Upper lobe of right lung (tissue), 1 donor: ENCODE data around the gene B3GNT2. TPM values are rescaled to one million over a fixed set of nuclear protein-coding genes. Genes with fewer than 3 reads are reported as not detected.

Source experiments
- ATAC-seq: fragments of 200-7000 bp; cut with Tn5 transposase; one replicate; pipeline ENCODE4 v1.9.1; 2020; ENCODE audit warnings: mild to moderate bottlenecking, moderate library complexity
- DNase-seq: peaks from one replicate; pipeline ENCODE4 v3.0.0-alpha.2; 2020
- H3K27ac ChIP-seq: fragments of 200-600 bp; one replicate; pipeline ENCODE4 v1.8.0; 2022
- H3K27me3 ChIP-seq: fragments of 200-600 bp; one replicate; pipeline ENCODE4 v1.8.0; 2022; ENCODE audit warnings: mild to moderate bottlenecking
- H3K36me3 ChIP-seq: fragments of 200-600 bp; one replicate; pipeline ENCODE4 v1.8.0; 2022
- H3K4me1 ChIP-seq: fragments of 200-600 bp; one replicate; pipeline ENCODE4 v1.8.0; 2022
- H3K4me3 ChIP-seq: fragments of 200-600 bp; one replicate; pipeline ENCODE4 v1.8.0; 2022; ENCODE audit warnings: mild to moderate bottlenecking
- H3K9me3 ChIP-seq: fragments of 200-600 bp; one replicate; pipeline ENCODE4 v1.8.0; 2022
- intact Hi-C: fragments of 100-400 bp; cut with DNase I; formaldehyde crosslinking; loops from one replicate; pipeline ENCODE4 v1.11.0; 2022
- total RNA-seq: library from RNA; stranded (reverse); fragmentation: NEBNext Ultra II Directional; extraction: Animal tissue kit (Norgen Biotek cat#: 25700); gene quantifications from one replicate; pipeline ENCODE4 v1.2.1, GENCODE V29; 2021
- TF ChIP-seq, protein P1 (sequence below): fragments of 200-600 bp; IDR thresholded peaks from one replicate; pipeline ENCODE4 v1.8.0; 2022; ENCODE audit warnings: antibody characterized with exemption
- donor health status: DM: no; HTN: yes; CAD: no; lungs with severe emphysema.

Gene B3GNT2
- total RNA-seq, 1 donor from 2014 or later, result 38.6 TPM

DNA sequence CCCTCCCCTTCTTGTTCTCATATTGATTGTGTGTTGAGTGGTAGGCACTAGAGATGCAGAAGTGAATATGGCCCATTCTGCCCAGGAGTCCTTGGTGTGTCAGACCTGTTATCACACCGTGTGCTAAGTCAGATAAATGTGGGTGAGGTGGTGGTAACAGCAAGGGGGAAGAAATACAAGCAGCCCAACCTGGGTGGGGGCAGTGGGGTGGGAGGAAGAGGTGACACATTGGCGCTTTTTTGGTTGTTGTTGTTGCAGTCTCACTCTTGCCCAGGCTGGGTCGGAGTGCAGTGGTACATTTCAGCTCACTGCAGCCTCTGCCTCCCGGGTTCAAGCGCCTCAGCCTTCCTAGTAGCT is 12.8 kb downstream of the B3GNT2 start:
- intact Hi-C loops, result no loop called here
- ATAC-seq, result no peak
- H3K27ac ChIP-seq, result peak overlapping the region; percentile 11

DNA sequence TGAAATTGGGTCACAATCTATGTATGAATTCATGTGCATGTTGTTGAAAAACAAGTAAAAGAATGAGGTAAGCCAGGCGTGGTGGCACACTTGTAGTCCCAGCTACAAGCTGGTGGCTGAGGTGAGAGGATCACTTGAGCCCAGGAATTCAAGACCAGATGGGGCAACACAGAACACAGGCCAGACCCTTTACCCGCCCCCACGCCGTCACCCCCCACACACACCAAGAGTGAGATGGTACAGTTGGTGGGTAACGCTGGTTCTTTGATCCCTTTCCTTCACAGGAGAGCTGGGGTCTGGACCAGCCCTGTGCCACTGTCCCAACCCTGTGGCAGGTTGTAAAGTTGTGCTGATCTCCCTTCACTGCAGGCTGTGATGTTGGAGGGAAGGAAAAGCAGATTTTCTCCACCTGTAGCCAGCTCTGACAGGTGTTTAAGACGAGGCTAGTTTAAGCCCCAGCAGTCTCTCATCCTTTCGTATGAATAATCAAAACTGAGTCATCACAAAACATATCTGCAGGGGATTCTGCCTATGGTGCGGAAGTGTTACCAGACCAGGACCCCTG is 13.6 kb downstream of the B3GNT2 start:
- Histone ChIP-seq H3K4me1 (peaks cover 31% of the 10 kb centered on the region), H3K9me3 (no peaks in the 10 kb centered on the region)
- ATAC-seq, result peak; percentile 64

More for the DNA sequence above, 12.8 kb downstream of the B3GNT2 start:
- Histone ChIP-seq H3K9me3 (no peaks in the 10 kb centered on the region), H3K4me1 (peaks cover 33% of the 10 kb centered on the region), H3K27me3 (no peaks in the 10 kb centered on the region), H3K36me3 (no peaks in the 10 kb centered on the region), H3K4me3 (no peak overlapping the region)
- TF ChIP-seq, protein P1, sequence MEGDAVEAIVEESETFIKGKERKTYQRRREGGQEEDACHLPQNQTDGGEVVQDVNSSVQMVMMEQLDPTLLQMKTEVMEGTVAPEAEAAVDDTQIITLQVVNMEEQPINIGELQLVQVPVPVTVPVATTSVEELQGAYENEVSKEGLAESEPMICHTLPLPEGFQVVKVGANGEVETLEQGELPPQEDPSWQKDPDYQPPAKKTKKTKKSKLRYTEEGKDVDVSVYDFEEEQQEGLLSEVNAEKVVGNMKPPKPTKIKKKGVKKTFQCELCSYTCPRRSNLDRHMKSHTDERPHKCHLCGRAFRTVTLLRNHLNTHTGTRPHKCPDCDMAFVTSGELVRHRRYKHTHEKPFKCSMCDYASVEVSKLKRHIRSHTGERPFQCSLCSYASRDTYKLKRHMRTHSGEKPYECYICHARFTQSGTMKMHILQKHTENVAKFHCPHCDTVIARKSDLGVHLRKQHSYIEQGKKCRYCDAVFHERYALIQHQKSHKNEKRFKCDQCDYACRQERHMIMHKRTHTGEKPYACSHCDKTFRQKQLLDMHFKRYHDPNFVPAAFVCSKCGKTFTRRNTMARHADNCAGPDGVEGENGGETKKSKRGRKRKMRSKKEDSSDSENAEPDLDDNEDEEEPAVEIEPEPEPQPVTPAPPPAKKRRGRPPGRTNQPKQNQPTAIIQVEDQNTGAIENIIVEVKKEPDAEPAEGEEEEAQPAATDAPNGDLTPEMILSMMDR, result no peak
- no peak for DNase-seq

DNA sequence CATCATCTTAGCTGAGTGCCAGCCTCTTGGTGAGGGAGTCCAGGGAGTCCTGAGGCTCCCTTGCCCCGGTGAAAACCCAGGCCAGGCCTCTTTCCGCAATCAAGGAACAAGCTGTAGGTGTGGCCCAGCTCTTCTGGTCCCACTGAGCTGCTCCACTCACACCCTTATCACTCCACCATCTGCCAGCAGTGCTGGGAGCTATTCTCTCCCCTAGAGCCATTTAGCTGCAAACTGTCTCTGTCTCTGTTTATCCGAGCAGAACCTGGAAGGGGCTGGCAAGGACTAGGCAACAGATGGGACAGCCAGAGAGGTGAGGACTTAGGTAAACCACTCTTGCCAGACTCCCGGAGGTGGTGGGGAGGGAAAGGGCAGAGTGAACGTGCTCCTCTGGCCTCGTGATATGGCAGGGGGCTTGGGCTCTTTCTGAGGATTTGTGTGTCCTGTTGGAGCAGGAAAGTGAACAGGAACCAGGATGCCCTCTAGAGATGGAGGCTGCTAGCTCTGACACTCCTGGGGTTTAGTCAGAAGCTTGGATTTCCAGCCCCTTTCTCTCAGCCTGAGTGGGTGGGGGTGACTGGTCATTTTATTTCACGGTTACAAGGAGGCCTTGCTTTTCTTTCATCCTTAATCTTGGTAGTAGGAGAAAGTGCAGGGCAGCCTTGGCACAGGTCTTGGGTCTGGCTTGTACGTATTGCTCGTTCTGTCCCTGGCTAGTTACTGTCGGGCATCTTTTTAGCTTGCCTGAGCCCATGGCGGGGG is 19.6 kb downstream of the B3GNT2 start:
- Histone ChIP-seq H3K4me3 (no peak overlapping the region), H3K9me3 (no peaks in the 10 kb centered on the region), H3K27ac (peak overlapping the region; percentile 27), H3K4me1 (peaks cover 52% of the 10 kb centered on the region), H3K36me3 (no peaks in the 10 kb centered on the region), H3K27me3 (no peaks in the 10 kb centered on the region)
- DNase-seq (no peak), ATAC-seq (peak; percentile 35)
- intact Hi-C loops, result no loop called here
- TF ChIP-seq, protein P1, result no peak

More for the DNA sequence above, 13.6 kb downstream of the B3GNT2 start:
- H3K27me3 ChIP-seq, result no peaks in the 10 kb centered on the region
- no peaks in the 10 kb centered on the region for H3K36me3 ChIP-seq
- TF ChIP-seq, protein P1, result no peak
- H3K27ac ChIP-seq, result no peak overlapping the region
- intact Hi-C loops, result no loop called here
- H3K4me3 ChIP-seq, result no peak overlapping the region
- DNase-seq, result no peak

DNA sequence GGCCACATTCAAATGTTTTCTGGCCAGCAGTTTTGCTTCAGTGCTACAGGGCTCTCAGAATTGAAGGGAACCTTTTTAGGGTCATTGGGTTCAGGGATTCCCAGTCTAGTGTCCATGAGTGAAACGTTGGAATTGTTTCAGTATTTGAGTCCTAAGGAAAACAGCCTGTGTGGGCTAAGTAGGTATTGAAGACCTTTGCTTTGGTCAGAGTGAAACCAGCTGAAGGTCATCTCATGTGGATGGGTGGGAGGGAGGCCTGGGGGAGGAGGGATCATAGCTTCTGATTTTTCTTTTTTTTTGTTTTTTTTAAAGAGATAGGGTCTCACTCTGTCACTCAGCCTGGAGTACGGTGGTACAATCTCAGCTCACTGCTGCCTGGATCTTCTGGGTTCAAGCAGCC is 20.2 kb downstream of the B3GNT2 start:
- intact Hi-C loops, result no loop called here

DNA sequence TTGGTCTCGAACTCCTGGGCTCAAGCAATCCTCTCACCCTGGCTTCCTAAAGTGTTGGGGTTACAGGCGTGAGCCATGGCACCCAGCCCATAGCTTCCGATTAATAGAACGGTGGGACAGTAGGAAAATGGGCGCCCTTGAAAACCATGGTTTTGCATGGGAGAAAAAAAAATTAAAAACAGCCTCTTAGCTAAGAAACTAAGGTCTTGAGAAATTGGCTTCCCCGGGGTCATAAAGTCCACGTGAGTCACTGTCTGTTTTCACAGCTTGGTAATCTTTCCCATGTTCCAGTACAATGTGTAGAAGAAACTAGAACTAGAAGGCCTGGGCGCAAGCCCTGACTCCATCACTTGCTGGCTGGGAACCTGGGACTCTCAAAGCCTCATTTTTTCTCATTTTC is 20.7 kb downstream of the B3GNT2 start:
- Histone ChIP-seq H3K27me3 (no peaks in the 10 kb centered on the region), H3K4me1 (peaks cover 64% of the 10 kb centered on the region), H3K27ac (no peak overlapping the region), H3K9me3 (no peaks in the 10 kb centered on the region), H3K36me3 (no peaks in the 10 kb centered on the region), H3K4me3 (no peak overlapping the region)
- DNase-seq, result no peak
- TF ChIP-seq, protein P1, result no peak
- intact Hi-C loops, result no loop called here
- peak; percentile 35 for ATAC-seq

More for the DNA sequence above, 20.2 kb downstream of the B3GNT2 start:
- peaks cover 59% of the 10 kb centered on the region for H3K4me1 ChIP-seq
- ATAC-seq (no peak), DNase-seq (no peak)
- no peak overlapping the region for H3K4me3 ChIP-seq
- no peaks in the 10 kb centered on the region for H3K27me3 ChIP-seq
- TF ChIP-seq, protein P1, result no peak
- no peaks in the 10 kb centered on the region for H3K9me3 ChIP-seq
- H3K27ac ChIP-seq, result peak overlapping the region; percentile 27
- no peaks in the 10 kb centered on the region for H3K36me3 ChIP-seq
